HFF-Myc (cell line): ENCODE measurements around the gene TIMM21.

ENCODE experiments used
- DNase-seq: peaks from one replicate; pipeline ENCODE4 v3.0.0-alpha.2; 2011; ENCODE audit warnings: low read depth; ENCODE audit errors: extremely low read depth
- H3K4me3 ChIP-seq: replicated peaks from 2 replicates; pipeline ENCODE4 v1.5.1; 2011; ENCODE audit warnings: low read depth, mild to moderate bottlenecking, control low read depth, low read length
- CTCF ChIP-seq: IDR thresholded peaks from 2 replicates; pipeline ENCODE4 v1.5.1; 2012; ENCODE audit warnings: mild to moderate bottlenecking, low read depth, low read length, control low read depth; ENCODE audit errors: missing control alignments

TIMM21 gene

GRCh38 chr18:74153377-74153776, 5.1 kb downstream of the TIMM21 start:
- no peak for DNase-seq
- no peak for TF ChIP-seq CTCF
- no peak overlapping the region for H3K4me3 ChIP-seq

GRCh38 chr18:74153793-74154192, 5.5 kb downstream of the TIMM21 start:
- DNase-seq: no peak
- H3K4me3 ChIP-seq: no peak overlapping the region
- TF ChIP-seq CTCF: no peak

- H3K4me3 ChIP-seq: no peak overlapping the region
- DNase-seq: no peak
- no peak for TF ChIP-seq CTCF
Measured at GRCh38 chr18:74154716-74155115, 6.4 kb downstream of the TIMM21 start.

GRCh38 chr18:74155276-74155675, 7.0 kb downstream of the TIMM21 start:
- no peak for DNase-seq
- TF ChIP-seq CTCF: no peak

GRCh38 chr18:74163019-74163660, 14.8 kb downstream of the TIMM21 start:
- H3K4me3 ChIP-seq: no peak overlapping the region
- DNase-seq: no peak
- TF ChIP-seq CTCF: no peak

More at GRCh38 chr18:74155276-74155675, 7.0 kb downstream of the TIMM21 start:
- H3K4me3 ChIP-seq: no peak overlapping the region

- DNase-seq: no peak
- TF ChIP-seq CTCF: no peak
- no peak overlapping the region for H3K4me3 ChIP-seq
Measured at GRCh38 chr18:74166386-74166785, 18.1 kb downstream of the TIMM21 start.

GRCh38 chr18:74171910-74172606, 23.7 kb downstream of the TIMM21 start:
- no peak for DNase-seq
- no peak for TF ChIP-seq CTCF
- H3K4me3 ChIP-seq: no peak overlapping the region
